ENCODE data around the gene RFTN1. TPM values are rescaled to one million over a fixed set of nuclear protein-coding genes. Genes with fewer than 3 reads are reported as not detected.

Gene RFTN1
- total RNA-seq, 1 donor from 2014 or later: 26.5 TPM

- DNase-seq (ENCODE audit: low spot score): no peak
- intact Hi-C loops (cut with DNase I): no loop called here
These were observed 117.3 kb downstream of the RFTN1 start for GRCh38 chr3:16396202-16396601.

GRCh38 chr3:16395212-16395611 is 118.3 kb downstream of the RFTN1 start:
- DNase-seq (ENCODE audit: low spot score): no peak
- intact Hi-C loops (cut with DNase I): no loop called here

GRCh38 chr3:16394639-16395038 is 118.9 kb downstream of the RFTN1 start:
- DNase-seq (ENCODE audit: low spot score): no peak
- intact Hi-C loops (cut with DNase I): no loop called here

- intact Hi-C loops (cut with DNase I): no loop called here
- no peak for DNase-seq (ENCODE audit: low spot score)
These were observed 120.8 kb downstream of the RFTN1 start for GRCh38 chr3:16392717-16393116.

GRCh38 chr3:16392065-16392464 is 121.4 kb downstream of the RFTN1 start:
- DNase-seq (ENCODE audit: low spot score): no peak
- intact Hi-C loops (cut with DNase I): no loop called here

GRCh38 chr3:16390581-16390980 is 122.9 kb downstream of the RFTN1 start:
- no peak for DNase-seq (ENCODE audit: low spot score)
- intact Hi-C loops (cut with DNase I): no loop called here

- intact Hi-C loops (cut with DNase I): no loop called here
- no peak for DNase-seq (ENCODE audit: low spot score)
These were observed 124.6 kb downstream of the RFTN1 start for GRCh38 chr3:16388850-16389441.

GRCh38 chr3:16386561-16386960 is 126.9 kb downstream of the RFTN1 start:
- no peak for DNase-seq (ENCODE audit: low spot score)
- intact Hi-C loops (cut with DNase I): no loop called here

- no peak for DNase-seq (ENCODE audit: low spot score)
- intact Hi-C loops (cut with DNase I): no loop called here
These were observed 128.3 kb downstream of the RFTN1 start for GRCh38 chr3:16385151-16385550.

GRCh38 chr3:16383864-16384263 is 129.6 kb downstream of the RFTN1 start:
- no peak for DNase-seq (ENCODE audit: low spot score)
- intact Hi-C loops (cut with DNase I): no loop called here

- no peak for DNase-seq (ENCODE audit: low spot score)
- intact Hi-C loops (cut with DNase I): no loop called here
These were observed 130.7 kb downstream of the RFTN1 start for GRCh38 chr3:16382845-16383244.

GRCh38 chr3:16381426-16381825 is 132.1 kb downstream of the RFTN1 start:
- no peak for DNase-seq (ENCODE audit: low spot score)
- intact Hi-C loops (cut with DNase I): no loop called here

- DNase-seq (ENCODE audit: low spot score): no peak
- intact Hi-C loops (cut with DNase I): no loop called here
These were observed 133.1 kb downstream of the RFTN1 start for GRCh38 chr3:16380421-16380820.

- intact Hi-C loops (cut with DNase I): no loop called here
These were observed 133.7 kb downstream of the RFTN1 start for GRCh38 chr3:16379838-16380237.

GRCh38 chr3:16378920-16379319 is 134.6 kb downstream of the RFTN1 start:
- DNase-seq (ENCODE audit: low spot score): no peak
- intact Hi-C loops (cut with DNase I): no loop called here

More at GRCh38 chr3:16379838-16380237, 133.7 kb downstream of the RFTN1 start:
- no peak for DNase-seq (ENCODE audit: low spot score)

GRCh38 chr3:16378415-16378814 is 135.1 kb downstream of the RFTN1 start:
- intact Hi-C loops (cut with DNase I): no loop called here
- DNase-seq (ENCODE audit: low spot score): no peak

- DNase-seq (ENCODE audit: low spot score): no peak
These were observed 135.6 kb downstream of the RFTN1 start for GRCh38 chr3:16377847-16378302.

GRCh38 chr3:16377196-16377595 is 136.3 kb downstream of the RFTN1 start:
- intact Hi-C loops (cut with DNase I): no loop called here
- DNase-seq (ENCODE audit: low spot score): no peak

More at GRCh38 chr3:16377847-16378302, 135.6 kb downstream of the RFTN1 start:
- intact Hi-C loops (cut with DNase I): no loop called here

- no peak for DNase-seq (ENCODE audit: low spot score)
- intact Hi-C loops (cut with DNase I): no loop called here
These were observed 137.6 kb downstream of the RFTN1 start for GRCh38 chr3:16375891-16376290.

- DNase-seq (ENCODE audit: low spot score): no peak
- intact Hi-C loops (cut with DNase I): loop anchor here (5.0 kb wide), 2 partner anchors 88 to 142 kb away; no protein-coding TSS in a partner anchor
These were observed 138.6 kb downstream of the RFTN1 start for GRCh38 chr3:16374935-16375245.

GRCh38 chr3:16374047-16374934 is 139.2 kb downstream of the RFTN1 start:
- intact Hi-C loops (cut with DNase I): loop anchor here (5.0 kb wide), 2 partner anchors 87 to 143 kb away; no protein-coding TSS in a partner anchor
- DNase-seq (ENCODE audit: low spot score): no peak

All from cardiac septum (tissue), 1 donor.